ENCODE results near the gene TPM2.

- no peak for TF ChIP-seq CTCF (IDR thresholded peaks at IDR 0.05)
- TF ChIP-seq EZH2 (IDR thresholded peaks at IDR 0.05; ENCODE audit: borderline replicate concordance, insufficient read depth, low read depth, low read length, poor library complexity, severe bottlenecking), result no peak
Observed at GRCh38 chr9:35639631-35640030, 50.1 kb downstream of the TPM2 start.
